Amygdala (tissue), 56 donors: ENCODE results near the gene SNRPA.
"Not testable (repeated sequence)": the region's sequence is repeated elsewhere in the genome, so short reads cannot be mapped to it uniquely, and the experiment has no call there.

ENCODE experiments used
- DNase-seq, 56 donors: peaks; one replicate each; lab custom pipeline; 2025; lab: John Stamatoyannopoulos, UW

Gene SNRPA

GRCh38 chr19:40743926-40744325, 7.1 kb upstream of the SNRPA start:
- DNase-seq = no peak

- DNase-seq = peak in 1 of 56 donors; percentile 15
Observed at GRCh38 chr19:40744554-40745401, 6.2 kb upstream of the SNRPA start.

- no peak for DNase-seq
Observed at GRCh38 chr19:40745402-40745780, 5.6 kb upstream of the SNRPA start.

- DNase-seq = no peak
Observed at GRCh38 chr19:40747536-40747935, 3.5 kb upstream of the SNRPA start.

GRCh38 chr19:40750058-40750873, 737 bp upstream of the SNRPA start, which contains the start of gene ACTMAP:
TSS of gene ACTMAP (minus strand) at chr19:40750477. CDS start at chr19:40749803, 674 bp downstream.
- DNase-seq = peak; percentile 97 to 100 (median 100)

- no peak for DNase-seq
Observed at GRCh38 chr19:40752257-40752781, 1.3 kb downstream of the SNRPA start.

- peak in 3 of 56 donors; percentile 4 to 40 (median 20) for DNase-seq
Observed at GRCh38 chr19:40754611-40755247, 3.7 kb downstream of the SNRPA start.

DNA sequence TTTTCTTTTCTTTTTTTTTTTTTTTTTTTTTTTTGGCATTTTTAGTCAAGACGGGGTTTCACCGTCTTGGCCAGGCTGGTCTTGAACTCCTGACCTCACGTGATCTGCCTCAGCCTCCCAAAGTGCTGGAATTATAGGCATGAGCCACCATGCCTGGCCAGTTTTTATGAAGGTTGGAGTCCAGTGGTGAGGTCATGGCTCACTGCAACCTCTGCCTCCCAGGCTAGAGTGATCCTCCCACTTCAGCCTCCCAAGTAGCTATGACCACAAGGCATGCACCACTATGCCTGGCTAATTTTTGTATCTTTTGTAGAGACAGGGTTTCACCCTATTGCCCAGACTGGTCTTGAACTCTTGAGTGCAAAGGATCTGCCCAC, 4.2 kb downstream of the SNRPA start:
- DNase-seq = no peak

DNA sequence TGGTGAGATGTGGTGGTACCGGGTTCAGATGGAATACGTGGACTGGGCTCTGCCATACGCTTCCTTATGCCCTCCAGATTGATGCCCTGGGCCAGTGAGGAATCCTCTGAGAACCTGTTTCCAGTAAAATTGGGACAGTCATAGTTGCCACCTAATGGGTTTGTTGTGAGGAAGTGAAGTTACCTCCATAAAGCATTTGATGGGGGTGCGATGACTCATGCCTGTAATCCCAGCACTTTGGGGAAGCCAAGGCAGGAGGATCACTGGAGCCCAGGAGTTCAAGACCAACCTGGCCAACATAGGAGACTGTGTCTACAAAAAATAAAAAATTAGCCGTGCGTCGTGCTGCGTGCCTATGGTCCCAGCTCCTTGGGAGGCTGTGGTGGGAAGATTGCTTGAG, 4.8 kb downstream of the SNRPA start:
- DNase-seq = no peak

GRCh38 chr19:40756502-40757110, 5.6 kb downstream of the SNRPA start:
- DNase-seq = no peak

- no peak for DNase-seq
Observed at GRCh38 chr19:40758491-40758890, 7.5 kb downstream of the SNRPA start.

- DNase-seq = no peak
Observed at GRCh38 chr19:40759352-40759751, 8.3 kb downstream of the SNRPA start.

DNA sequence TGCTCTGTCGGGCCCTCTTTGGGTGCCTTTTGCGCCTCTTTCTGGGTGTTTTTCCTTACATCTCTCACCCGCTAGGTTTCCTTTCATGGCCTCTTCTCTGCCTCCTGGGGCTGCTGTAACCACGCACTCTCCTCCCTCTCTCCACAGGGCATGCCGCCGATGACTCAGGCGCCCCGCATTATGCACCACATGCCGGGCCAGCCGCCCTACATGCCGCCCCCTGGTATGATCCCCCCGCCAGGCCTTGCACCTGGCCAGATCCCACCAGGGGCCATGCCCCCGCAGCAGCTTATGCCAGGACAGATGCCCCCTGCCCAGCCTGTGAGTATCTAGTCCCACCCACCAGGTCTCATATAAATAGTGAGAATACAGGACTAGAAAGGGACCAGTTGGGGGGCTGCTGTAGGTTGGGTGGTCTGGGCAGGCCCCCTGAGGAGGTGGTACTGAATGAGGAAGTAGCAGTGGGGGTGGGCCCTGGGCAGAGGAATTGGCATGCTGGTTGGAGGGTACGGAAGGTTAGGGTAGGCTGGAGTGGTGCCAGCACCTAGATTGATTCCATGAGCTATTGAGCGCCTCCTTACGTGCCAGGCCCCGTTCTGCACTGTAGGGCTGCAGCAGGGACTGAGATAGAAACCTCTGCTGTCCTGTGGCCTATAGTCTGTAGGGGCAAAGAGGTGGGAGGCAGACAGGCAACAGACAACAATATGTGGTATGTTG, 11.9 kb downstream of the SNRPA start:
- DNase-seq = no peak

- no peak for DNase-seq
Observed at GRCh38 chr19:40763526-40763925, 12.5 kb downstream of the SNRPA start.

DNA sequence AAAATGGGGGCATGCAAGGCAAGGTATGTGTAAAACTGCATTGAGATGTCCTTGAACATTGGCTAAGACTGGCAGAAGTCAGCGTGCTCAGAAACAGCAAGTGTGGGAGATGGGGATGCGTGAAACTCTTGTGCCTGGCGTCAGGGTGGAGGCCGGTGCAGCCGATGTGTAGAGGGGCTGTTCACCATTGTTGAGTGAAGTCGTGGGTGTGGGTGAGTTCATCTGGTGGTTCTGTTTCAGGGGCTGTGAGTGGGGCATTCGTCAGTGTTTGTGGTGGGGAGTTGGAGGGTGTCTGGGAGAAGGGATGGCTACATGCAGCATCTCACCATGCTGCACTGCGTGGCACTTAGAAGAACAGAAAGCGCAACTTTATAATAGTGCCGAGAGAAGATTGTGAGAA, 13.0 kb downstream of the SNRPA start:
- no peak for DNase-seq

GRCh38 chr19:40766385-40766784, 15.4 kb downstream of the SNRPA start:
- not testable (repeated sequence) for DNase-seq

- DNase-seq = no peak
Observed at GRCh38 chr19:40768869-40769268, 17.9 kb downstream of the SNRPA start.

DNA sequence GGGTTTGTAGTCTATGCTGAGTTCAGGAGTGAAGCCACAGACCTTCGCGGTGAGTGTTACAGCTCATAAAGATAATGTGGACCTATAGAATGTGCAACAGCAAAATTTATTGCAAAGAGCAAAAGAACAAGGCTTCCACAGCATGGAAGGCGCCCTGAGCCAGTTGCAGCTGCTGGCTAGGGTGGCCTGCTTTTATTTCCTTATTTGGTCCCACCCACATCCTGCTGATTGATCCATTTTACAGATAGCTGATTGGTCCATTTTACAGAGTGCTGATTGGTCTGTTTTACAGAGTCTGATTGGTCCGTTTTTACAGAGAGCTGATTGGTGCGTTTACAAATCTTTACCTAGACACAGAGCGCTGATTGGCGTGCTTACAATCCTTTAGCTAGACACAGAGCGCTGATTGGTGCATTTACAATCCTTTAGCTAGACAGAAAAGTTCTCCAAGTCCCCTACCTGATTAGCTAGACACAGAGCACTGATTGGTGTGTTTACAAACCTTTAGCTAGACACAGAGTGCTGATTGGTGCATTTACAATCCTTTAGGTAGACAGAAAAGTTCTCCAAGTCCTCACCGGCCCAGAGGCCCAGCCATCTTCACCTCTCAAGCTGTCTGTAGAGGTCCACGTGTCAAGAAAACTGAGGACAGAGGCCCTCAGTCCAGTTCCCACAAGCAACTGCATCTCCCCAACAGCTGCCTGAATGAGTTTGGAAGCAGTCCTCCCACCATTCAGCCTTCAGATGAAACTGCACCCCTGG, 20.3 kb downstream of the SNRPA start:
- DNase-seq = not testable (repeated sequence)
